Measurements from ENCODE around the gene RBM25.
"Not testable (repeated sequence)": the region's sequence is repeated elsewhere in the genome, so short reads cannot be mapped to it uniquely, and the experiment has no call there.

The RBM25 gene

DNA sequence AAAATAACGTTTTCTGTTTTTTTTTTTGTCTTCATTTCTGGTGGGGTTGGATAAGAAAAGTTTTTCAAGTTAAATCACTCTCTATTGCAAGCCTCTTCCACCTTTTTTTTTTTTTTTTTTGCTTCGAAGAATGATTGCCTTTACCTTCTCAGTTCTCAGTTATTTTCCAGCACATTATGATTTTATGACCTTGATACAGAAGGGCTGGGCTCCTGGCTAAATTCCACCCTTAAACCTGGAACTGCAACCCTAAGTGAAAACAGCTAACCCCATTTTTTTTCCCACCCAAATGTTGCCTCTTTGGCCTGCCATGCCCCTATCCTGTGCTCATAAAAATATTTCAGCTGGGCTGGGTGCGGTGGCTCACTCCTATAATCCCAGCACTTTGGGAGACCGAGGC, 109.4 kb downstream of the RBM25 start (continued):
- TF ChIP-seq, protein P1, sequence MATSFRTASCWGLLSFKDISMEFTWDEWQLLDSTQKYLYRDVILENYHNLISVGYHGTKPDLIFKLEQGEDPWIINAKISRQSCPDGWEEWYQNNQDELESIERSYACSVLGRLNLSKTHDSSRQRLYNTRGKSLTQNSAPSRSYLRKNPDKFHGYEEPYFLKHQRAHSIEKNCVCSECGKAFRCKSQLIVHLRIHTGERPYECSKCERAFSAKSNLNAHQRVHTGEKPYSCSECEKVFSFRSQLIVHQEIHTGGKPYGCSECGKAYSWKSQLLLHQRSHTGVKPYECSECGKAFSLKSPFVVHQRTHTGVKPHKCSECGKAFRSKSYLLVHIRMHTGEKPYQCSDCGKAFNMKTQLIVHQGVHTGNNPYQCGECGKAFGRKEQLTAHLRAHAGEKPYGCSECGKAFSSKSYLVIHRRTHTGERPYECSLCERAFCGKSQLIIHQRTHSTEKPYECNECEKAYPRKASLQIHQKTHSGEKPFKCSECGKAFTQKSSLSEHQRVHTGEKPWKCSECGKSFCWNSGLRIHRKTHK (tag by site-specific recombination; IDR thresholded peaks at IDR 0.05), result no peak
- TF ChIP-seq ZNF510 (tag by site-specific recombination; IDR thresholded peaks at IDR 0.05; ENCODE audit: insufficient replicate concordance), result no peak
- no peak for TF ChIP-seq ZEB2 (tag by site-specific recombination; IDR thresholded peaks at IDR 0.05)
- no peak for TF ChIP-seq ZNF132 (tag by site-specific recombination; IDR thresholded peaks at IDR 0.05; ENCODE audit: borderline replicate concordance)
- TF ChIP-seq ZXDB (tag by site-specific recombination; IDR thresholded peaks at IDR 0.05), result no peak

DNA sequence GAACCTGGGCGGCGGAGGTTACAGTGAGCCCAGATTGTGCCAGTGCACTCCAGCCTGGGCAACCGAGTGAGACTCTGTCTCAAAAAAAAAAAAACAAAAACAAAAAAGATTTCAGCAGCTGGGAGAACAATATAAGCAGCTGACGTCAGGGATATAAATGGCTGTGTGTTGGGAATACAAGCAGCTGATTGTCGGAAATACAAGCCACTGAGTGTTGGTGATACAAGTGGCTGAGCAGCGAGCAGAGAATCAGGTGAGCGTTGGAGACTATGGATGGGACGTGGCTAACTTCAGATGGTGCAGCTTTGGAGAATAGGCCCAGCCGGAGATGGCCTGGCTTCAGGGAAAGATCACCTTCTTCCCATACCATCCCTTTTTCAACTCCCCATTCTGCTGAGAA, 109.9 kb downstream of the RBM25 start:
- POLR2A ChIA-PET, result interaction anchor here (1.9 kb wide), 1 partner anchor 110 kb away, joined by 4 read pairs; the partner anchor contains the start of gene RBM25

DNA sequence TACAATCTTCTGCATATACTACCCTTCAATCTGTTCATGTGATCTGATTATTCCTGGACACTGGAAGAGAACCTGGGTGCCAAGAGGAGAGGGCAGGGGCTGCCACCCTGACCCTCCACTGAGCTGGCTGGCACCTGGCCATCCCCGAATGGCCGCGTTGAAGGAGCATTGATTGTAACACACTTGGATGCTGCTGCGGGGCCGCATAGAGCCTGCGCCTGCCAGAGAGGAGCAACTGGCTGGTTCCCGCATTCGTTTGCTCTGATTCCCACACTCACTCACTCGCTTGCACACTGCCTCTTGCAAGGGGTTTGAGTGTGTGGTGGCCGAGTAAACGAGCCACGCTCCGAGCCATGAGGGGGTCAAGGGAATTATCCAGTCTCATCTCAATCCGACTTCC, 110.4 kb downstream of the RBM25 start:
- TF ChIP-seq ZNF184 (tag by site-specific recombination; IDR thresholded peaks at IDR 0.05), result no peak
- TF ChIP-seq, protein P2, sequence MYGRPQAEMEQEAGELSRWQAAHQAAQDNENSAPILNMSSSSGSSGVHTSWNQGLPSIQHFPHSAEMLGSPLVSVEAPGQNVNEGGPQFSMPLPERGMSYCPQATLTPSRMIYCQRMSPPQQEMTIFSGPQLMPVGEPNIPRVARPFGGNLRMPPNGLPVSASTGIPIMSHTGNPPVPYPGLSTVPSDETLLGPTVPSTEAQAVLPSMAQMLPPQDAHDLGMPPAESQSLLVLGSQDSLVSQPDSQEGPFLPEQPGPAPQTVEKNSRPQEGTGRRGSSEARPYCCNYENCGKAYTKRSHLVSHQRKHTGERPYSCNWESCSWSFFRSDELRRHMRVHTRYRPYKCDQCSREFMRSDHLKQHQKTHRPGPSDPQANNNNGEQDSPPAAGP (tag by site-specific recombination; IDR thresholded peaks at IDR 0.05), result no peak
- TF ChIP-seq, protein P3, sequence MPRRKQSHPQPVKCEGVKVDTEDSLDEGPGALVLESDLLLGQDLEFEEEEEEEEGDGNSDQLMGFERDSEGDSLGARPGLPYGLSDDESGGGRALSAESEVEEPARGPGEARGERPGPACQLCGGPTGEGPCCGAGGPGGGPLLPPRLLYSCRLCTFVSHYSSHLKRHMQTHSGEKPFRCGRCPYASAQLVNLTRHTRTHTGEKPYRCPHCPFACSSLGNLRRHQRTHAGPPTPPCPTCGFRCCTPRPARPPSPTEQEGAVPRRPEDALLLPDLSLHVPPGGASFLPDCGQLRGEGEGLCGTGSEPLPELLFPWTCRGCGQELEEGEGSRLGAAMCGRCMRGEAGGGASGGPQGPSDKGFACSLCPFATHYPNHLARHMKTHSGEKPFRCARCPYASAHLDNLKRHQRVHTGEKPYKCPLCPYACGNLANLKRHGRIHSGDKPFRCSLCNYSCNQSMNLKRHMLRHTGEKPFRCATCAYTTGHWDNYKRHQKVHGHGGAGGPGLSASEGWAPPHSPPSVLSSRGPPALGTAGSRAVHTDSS (tag by site-specific recombination; IDR thresholded peaks at IDR 0.05), result no peak
- no peak for TF ChIP-seq ZNF48 (tag by site-specific recombination; IDR thresholded peaks at IDR 0.05)
- TF ChIP-seq, protein P1 (tag by site-specific recombination; IDR thresholded peaks at IDR 0.05), result no peak
- TF ChIP-seq OVOL3 (tag by site-specific recombination; IDR thresholded peaks at IDR 0.05), result no peak
- TF ChIP-seq ZNF768 (tag by site-specific recombination; IDR thresholded peaks at IDR 0.05), result no peak
- no peak for TF ChIP-seq ZNF830 (tag by site-specific recombination; IDR thresholded peaks at IDR 0.05; ENCODE audit: low read depth)
- TF ChIP-seq, protein P4, sequence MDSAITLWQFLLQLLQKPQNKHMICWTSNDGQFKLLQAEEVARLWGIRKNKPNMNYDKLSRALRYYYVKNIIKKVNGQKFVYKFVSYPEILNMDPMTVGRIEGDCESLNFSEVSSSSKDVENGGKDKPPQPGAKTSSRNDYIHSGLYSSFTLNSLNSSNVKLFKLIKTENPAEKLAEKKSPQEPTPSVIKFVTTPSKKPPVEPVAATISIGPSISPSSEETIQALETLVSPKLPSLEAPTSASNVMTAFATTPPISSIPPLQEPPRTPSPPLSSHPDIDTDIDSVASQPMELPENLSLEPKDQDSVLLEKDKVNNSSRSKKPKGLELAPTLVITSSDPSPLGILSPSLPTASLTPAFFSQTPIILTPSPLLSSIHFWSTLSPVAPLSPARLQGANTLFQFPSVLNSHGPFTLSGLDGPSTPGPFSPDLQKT (IDR thresholded peaks at IDR 0.05; ENCODE audit: borderline replicate concordance, low read depth, low read length), result no peak
- no peak for TF ChIP-seq ZNF16 (tag by site-specific recombination; IDR thresholded peaks at IDR 0.05; ENCODE audit: low read depth)
- TF ChIP-seq ZNF292 (tag by site-specific recombination; IDR thresholded peaks at IDR 0.05; ENCODE audit: borderline replicate concordance, low read depth), result no peak
- no peak for TF ChIP-seq ZNF121 (tag by site-specific recombination; IDR thresholded peaks at IDR 0.05)
- no peak for TF ChIP-seq ZNF837 (tag by site-specific recombination; IDR thresholded peaks at IDR 0.05)
- TF ChIP-seq ZNF24 (tag by site-specific recombination; IDR thresholded peaks at IDR 0.05), result no peak
- no peak for TF ChIP-seq ZNF530 (tag by site-specific recombination; IDR thresholded peaks at IDR 0.05; ENCODE audit: low read depth)
- TF ChIP-seq KLF7 (tag by site-specific recombination; IDR thresholded peaks at IDR 0.05; ENCODE audit: borderline replicate concordance), result no peak
- no peak for TF ChIP-seq ZNF302 (tag by site-specific recombination; IDR thresholded peaks at IDR 0.05; ENCODE audit: low read depth)
- ChIA-PET CTCF (interaction anchor here (0.6 to 0.9 kb wide), 2 partner anchors 13 to 303 kb away, joined by 3 to 4 read pairs; no protein-coding TSS in a partner anchor), POLR2A (interaction anchor here (1.9 kb wide), 1 partner anchor 110 kb away, joined by 4 read pairs; the partner anchor contains the start of gene RBM25)
- peaks cover 7 to 61% of the 10 kb centered on the region in 2 experiments for H3K36me3 ChIP-seq (ENCODE audit: control insufficient read depth in 2 of 2, insufficient read depth in 1 of 2, low read length in 2 of 2)
- H3K4me1 ChIP-seq (ENCODE audit: control insufficient read depth, insufficient read depth, low read length), result no peaks in the 10 kb centered on the region
- no peak overlapping the region for H3K4me3 ChIP-seq (ENCODE audit: low read depth, low read length)
- H3K27ac ChIP-seq (ENCODE audit: extremely low read depth, low read depth, low read length), result no peak overlapping the region
- no peaks in the 10 kb centered on the region for H3K9me3 ChIP-seq (ENCODE audit: control insufficient read depth, insufficient read depth, low read depth, low read length)

More for the DNA sequence above, 109.9 kb downstream of the RBM25 start:
- Histone ChIP-seq H3K36me3 (ENCODE audit: control insufficient read depth in 2 of 2, insufficient read depth in 1 of 2, low read length in 2 of 2) (peaks cover 4 to 61% of the 10 kb centered on the region in 2 experiments), H3K9me3 (ENCODE audit: control insufficient read depth, insufficient read depth, low read depth, low read length) (no peaks in the 10 kb centered on the region), H3K4me3 (ENCODE audit: low read depth, low read length) (no peak overlapping the region), H3K4me1 (ENCODE audit: control insufficient read depth, insufficient read depth, low read length) (no peaks in the 10 kb centered on the region), H3K27ac (ENCODE audit: extremely low read depth, low read depth, low read length) (no peak overlapping the region)
- TF ChIP-seq ZNF623 (tag by site-specific recombination; IDR thresholded peaks at IDR 0.05), result no peak
- TF ChIP-seq REPIN1 (tag by site-specific recombination; IDR thresholded peaks at IDR 0.05; ENCODE audit: low read depth), result no peak
- TF ChIP-seq ZNF768 (tag by site-specific recombination; IDR thresholded peaks at IDR 0.05), result no peak
- TF ChIP-seq ZNF423 (tag by site-specific recombination; IDR thresholded peaks at IDR 0.05), result no peak
- CTCF ChIA-PET, result interaction anchor here (0.6 kb wide), 1 partner anchor 14 kb away, joined by 4 read pairs; no protein-coding TSS in a partner anchor

DNA sequence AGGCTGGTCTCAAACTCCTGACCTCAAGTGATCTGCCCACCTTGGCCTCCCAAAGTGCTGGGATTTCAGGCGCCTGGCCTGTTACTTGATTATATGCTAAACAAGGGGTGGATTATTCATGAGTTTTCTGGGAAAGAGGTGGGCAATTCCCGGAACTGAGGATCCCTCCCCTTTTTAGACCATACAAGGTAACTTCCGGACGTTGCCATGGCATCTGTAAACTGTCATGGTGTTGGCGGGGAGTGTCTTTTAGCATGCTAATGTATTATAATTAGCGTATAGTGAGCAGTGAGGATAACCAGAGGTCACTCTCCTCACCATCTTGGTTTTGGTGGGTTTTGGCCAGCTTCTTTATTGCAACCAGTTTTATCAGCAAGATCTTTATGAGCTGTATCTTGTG, 111.5 kb downstream of the RBM25 start:
- H3K9me3 ChIP-seq (ENCODE audit: control insufficient read depth, insufficient read depth, low read depth, low read length); H3K27ac ChIP-seq (ENCODE audit: extremely low read depth, low read depth, low read length); POLR2A ChIA-PET; H3K4me3 ChIP-seq (ENCODE audit: low read depth, low read length); H3K4me1 ChIP-seq (ENCODE audit: control insufficient read depth, insufficient read depth, low read length): not testable (repeated sequence)
- CTCF ChIA-PET, result interaction anchor here (0.6 kb wide), 1 partner anchor 193 kb away, joined by 3 read pairs; no protein-coding TSS in a partner anchor
- peaks cover 17 to 72% of the 10 kb centered on the region in 2 experiments for H3K36me3 ChIP-seq (ENCODE audit: control insufficient read depth in 2 of 2, insufficient read depth in 1 of 2, low read length in 2 of 2)

Data from HEK293 (cell line).